GM21360 (cell line): ENCODE results near the gene NYAP1.
"Not testable (repeated sequence)": the region's sequence is repeated elsewhere in the genome, so short reads cannot be mapped to it uniquely, and the experiment has no call there.

Experiments used
- ATAC-seq: cut with Tn5 transposase; IDR thresholded peaks from one replicate; pipeline ENCODE4 v1.9.1; 2021; ENCODE audit warnings: mild to moderate bottlenecking, moderate library complexity; ENCODE audit not compliant: unreplicated experiment

Gene NYAP1

DNA sequence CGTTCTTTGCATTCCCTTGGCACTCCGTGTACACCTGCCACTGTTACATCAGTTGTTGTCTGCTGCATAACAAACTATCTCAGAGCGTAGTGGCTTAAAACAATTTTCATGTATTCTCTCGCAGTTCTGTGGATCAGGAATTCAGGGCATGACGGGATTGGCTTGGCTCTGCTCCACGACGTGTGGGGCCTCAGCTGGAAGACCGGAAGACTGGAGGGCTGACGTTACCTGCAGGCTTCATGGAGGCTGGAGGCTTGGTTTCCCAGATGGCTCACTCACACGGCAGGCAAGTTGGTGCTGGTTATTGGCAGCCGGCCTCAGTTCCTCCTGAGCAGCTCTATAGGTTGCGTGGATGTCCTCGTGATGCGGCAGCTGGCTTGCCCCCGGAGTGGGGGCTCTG is 25.5 kb downstream of the NYAP1 start:
- ATAC-seq, result no peak

GRCh38 chr7:100510437-100511239 is 26.9 kb downstream of the NYAP1 start:
- no peak for ATAC-seq

DNA sequence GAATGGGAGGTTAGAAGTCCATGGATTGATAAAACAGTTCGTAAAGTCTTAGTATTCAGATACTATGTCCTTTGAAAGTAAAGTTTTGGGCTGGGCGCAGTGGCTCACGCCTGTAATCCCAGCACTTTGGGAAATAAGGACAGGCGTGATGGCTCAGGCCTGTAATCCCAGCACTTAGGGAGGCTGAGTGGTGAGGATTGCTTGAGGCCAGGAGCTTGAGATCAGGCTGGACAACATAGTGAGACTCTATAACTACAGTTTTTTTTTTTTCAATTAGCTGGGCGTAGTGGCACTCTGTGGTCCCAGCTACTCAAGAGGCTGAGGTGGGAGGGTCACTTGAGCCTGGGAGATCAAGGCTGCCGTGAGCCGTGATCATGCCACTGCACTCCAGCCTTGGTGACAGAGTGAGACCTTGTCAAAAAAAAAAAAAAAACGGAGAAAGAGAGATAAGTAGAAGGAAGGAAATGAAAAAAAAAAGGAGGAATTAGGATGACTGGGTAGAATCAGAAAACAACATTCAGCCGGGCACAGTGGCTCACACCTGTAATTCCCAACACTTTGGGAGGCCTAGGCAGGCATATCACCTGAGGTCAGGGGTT is 29.6 kb downstream of the NYAP1 start:
- ATAC-seq, result no peak

- ATAC-seq, result no peak
These were observed 31.4 kb downstream of the NYAP1 start for GRCh38 chr7:100515072-100515532.

DNA sequence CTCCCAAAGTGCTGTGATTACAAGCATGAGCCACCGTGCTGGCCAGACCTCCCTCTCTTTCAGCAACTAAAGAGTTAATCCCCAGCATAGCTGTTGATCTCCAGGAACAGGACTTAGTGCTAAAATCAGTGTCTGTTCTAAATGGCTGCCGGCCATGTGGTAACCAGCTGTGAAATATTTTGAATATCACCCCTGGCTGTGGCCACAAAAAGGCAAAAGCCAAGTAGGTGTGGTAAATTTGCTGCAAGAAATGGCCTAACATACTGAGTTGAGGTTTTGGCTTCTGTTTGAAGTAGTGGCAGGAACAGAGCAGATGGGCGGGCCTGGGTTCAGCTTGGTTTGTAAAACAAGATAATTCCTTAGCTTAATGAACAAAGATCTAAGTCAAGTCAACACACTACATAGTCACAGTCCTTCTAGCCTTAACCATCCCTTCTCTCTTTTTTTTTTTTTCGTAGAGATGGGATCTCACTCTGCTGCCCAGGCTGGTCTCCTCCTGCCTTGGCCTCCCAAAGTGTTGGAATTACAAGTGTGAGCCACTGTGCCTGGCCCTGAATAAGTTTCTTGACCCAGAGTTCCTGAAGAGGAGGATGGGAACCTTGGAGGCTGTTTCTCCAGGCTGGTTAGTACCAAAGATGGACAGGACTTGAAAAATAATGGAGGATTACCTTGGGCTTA is 32.5 kb downstream of the NYAP1 start:
- no peak for ATAC-seq

DNA sequence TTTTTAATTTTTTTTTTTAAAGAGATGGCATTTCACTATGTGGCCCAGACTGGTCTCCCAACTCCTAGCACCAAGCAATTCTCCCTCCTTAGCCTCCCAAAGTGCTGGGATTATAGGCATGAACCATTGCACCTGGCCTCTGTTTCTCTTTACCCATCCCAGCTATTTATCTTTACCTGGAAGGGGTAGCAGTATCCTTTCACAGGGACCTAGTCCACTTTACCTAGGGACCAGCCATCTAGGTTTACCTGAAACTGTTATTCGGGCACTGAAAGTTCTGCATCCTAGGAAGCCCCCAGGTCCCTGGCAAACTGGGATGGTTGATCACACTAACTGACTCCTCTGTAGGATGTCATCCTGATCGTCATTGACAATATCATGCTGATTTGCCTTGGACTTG is 33.6 kb downstream of the NYAP1 start:
- no peak for ATAC-seq

GRCh38 chr7:100519580-100519979 is 35.9 kb downstream of the NYAP1 start:
- ATAC-seq, result no peak

- no peak for ATAC-seq
These were observed 36.4 kb downstream of the NYAP1 start for GRCh38 chr7:100520138-100520537.

GRCh38 chr7:100521076-100521475 is 37.3 kb downstream of the NYAP1 start:
- ATAC-seq, result no peak

DNA sequence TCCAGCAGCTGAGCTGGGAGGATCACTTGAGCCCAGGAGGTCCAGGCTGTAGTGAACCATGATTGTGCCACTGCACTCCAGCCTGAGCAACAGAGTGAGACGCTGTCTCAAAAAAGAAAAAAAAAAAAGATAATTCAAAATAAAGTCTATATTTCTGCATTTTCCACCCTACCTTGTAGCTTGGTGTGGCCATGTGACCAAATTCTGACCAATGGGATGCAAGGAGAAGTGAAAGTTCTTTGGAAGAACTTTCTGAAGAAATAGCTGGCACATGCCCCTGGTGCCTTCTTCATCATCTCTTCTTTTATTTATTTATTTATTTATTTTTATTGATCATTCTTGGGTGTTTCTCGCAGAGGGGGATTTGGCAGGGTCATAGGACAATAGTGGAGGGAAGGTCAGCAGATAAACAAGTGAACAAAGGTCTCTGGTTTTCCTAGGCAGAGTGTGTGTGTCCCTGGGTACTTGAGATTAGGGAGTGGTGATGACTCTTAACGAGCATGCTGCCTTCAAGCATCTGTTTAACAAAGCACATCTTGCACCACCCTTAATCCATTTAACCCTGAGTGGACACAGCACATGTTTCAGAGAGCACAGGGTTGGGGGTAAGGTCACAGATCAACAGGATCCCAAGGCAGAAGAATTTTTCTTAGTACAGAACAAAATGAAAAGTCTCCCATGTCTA is 38.3 kb downstream of the NYAP1 start:
- ATAC-seq, result not testable (repeated sequence)

DNA sequence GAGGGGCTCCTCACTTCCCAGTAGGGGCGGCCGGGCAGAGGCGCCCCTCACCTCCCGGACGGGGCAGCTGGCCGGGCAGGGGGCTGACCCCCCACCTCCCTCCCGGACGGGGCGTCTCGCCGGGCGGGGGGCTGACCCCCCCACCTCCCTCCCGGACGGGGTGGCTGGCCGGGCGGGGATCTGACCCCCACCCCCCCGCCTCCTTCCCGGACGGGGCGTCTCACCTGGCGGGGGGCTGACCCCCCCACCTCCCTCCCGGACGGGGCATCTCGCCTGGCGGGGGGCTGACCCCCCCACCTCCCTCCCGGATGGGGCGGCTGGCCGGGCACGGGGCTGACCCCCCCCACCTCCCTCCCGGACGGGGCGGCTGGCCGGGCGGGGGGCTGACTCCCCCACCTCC is 39.5 kb downstream of the NYAP1 start:
- not testable (repeated sequence) for ATAC-seq

DNA sequence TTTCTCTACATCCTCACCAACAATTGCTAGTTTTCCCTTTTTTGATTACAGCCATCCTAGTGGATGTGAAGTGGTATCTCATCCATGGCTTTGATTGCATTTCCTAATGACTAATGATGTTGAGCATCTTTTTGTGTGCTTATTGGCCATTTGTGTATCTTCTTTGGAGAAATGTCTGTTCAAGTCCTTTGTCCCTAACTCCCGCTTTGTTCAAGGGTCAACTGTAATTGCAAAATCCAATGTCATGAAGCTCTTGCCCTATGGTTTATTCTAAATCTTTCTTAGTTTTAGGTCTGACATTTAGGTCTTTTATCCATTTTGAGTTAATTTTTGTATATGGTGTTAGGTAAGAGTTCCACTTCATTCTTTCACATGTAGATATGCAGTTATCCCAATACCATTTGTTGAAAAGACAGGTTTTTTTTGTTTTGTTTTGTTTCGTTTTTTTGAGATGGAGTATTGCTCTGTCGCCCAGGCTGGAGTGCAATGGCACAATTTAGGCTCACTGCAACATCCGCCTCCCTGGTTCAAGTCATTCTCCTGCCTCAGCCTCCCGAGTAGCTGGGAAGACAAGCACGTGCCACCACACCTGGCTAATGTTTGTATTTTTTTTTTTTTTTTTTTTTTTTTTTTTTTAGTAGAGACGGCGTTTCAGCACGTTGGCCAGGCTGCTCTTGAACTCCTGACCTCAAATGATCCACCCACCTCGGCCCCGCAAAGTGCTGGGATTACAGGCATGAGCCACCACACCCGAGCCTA is 44.6 kb downstream of the NYAP1 start:
- ATAC-seq, result not testable (repeated sequence)

- no peak for ATAC-seq
These were observed 48.7 kb downstream of the NYAP1 start for GRCh38 chr7:100532165-100533022.

GRCh38 chr7:100535982-100536381 is 52.3 kb downstream of the NYAP1 start:
- ATAC-seq, result not testable (repeated sequence)

- not testable (repeated sequence) for ATAC-seq
These were observed 53.0 kb downstream of the NYAP1 start for GRCh38 chr7:100536695-100537094.

- no peak for ATAC-seq
These were observed 54.6 kb downstream of the NYAP1 start for GRCh38 chr7:100538348-100538653.

GRCh38 chr7:100538654-100539435 is 55.1 kb downstream of the NYAP1 start, which contains the start of gene AGFG2:
Gene AGFG2, plus strand, starts transcription at chr7:100539203. Its CDS starts 144 bp downstream, at chr7:100539347.
- ATAC-seq, result peak; percentile 86

- ATAC-seq, result no peak
These were observed 55.8 kb downstream of the NYAP1 start for GRCh38 chr7:100539436-100540006.
